Osteocyte (in vitro differentiated cells): ENCODE data around the gene DNAI7. TPM values are rescaled to one million over a fixed set of nuclear protein-coding genes. Genes with fewer than 3 reads are reported as not detected.

Experiments used
- DNase-seq: peaks from one replicate; pipeline ENCODE4 v3.0.0; 2021; ENCODE audit warnings: mixed read lengths; ENCODE audit not compliant: unreplicated experiment; ENCODE audit errors: extremely low spot score
- H3K27ac Mint-ChIP-seq: one replicate; pipeline ENCODE4 v1.8.0; 2021; ENCODE audit warnings: mild to moderate bottlenecking, mixed read lengths; ENCODE audit not compliant: unreplicated experiment
- H3K27me3 Mint-ChIP-seq: one replicate; pipeline ENCODE4 v1.8.0; 2021; ENCODE audit warnings: mixed read lengths; ENCODE audit not compliant: unreplicated experiment
- H3K36me3 Mint-ChIP-seq: one replicate; pipeline ENCODE4 v1.8.0; 2021; ENCODE audit warnings: mixed read lengths; ENCODE audit not compliant: unreplicated experiment
- H3K4me1 Mint-ChIP-seq: one replicate; pipeline ENCODE4 v1.8.0; 2021; ENCODE audit warnings: mixed read lengths; ENCODE audit not compliant: unreplicated experiment
- H3K4me3 Mint-ChIP-seq: one replicate; pipeline ENCODE4 v1.8.0; 2021; ENCODE audit warnings: mild to moderate bottlenecking, moderate library complexity, mixed read lengths; ENCODE audit not compliant: unreplicated experiment
- H3K9me3 Mint-ChIP-seq: one replicate; pipeline ENCODE4 v1.8.0; 2021; ENCODE audit warnings: mixed read lengths; ENCODE audit not compliant: unreplicated experiment
- total RNA-seq: library from RNA; stranded (reverse); gene quantifications from 2 replicates; pipeline ENCODE4 v1.2.1, GENCODE V29; 2021
- TF ChIP-seq, protein P1 (sequence below): fragments of 200-600 bp; sonication (generic); IDR thresholded peaks from 2 replicates; pipeline ENCODE4 v1.5.0; 2021; ENCODE audit warnings: antibody characterized with exemption, mild to moderate bottlenecking, moderate library complexity

DNAI7 gene
- total RNA-seq, 1 donor from 2014 or later: 0.30 TPM

DNA sequence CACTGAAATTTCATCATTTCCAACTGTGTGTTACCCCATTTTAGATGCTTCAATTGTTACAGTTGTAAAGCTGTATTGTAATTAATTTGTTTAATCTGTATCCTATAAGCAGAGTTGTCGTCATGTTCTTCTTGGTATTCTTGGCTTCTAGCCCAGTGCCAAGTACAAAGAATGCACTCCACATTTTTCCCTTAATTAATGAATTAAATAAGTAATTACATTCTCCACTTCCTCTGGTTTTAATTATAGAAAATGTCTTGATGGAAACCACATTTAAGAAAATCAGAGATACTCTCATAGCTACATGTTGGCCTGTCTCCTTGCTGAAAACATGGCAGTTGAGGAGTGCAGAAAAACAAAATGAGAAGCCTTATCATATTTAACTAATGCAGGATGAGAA, 746 bp downstream of the DNAI7 start:
- DNase-seq: no peak
- H3K36me3 Mint-ChIP-seq: no peaks in the 10 kb centered on the region
- no peaks in the 10 kb centered on the region for H3K9me3 Mint-ChIP-seq
- H3K27me3 Mint-ChIP-seq: no peaks in the 10 kb centered on the region
- H3K27ac Mint-ChIP-seq: peak overlapping the region; percentile 99
- TF ChIP-seq, protein P1, sequence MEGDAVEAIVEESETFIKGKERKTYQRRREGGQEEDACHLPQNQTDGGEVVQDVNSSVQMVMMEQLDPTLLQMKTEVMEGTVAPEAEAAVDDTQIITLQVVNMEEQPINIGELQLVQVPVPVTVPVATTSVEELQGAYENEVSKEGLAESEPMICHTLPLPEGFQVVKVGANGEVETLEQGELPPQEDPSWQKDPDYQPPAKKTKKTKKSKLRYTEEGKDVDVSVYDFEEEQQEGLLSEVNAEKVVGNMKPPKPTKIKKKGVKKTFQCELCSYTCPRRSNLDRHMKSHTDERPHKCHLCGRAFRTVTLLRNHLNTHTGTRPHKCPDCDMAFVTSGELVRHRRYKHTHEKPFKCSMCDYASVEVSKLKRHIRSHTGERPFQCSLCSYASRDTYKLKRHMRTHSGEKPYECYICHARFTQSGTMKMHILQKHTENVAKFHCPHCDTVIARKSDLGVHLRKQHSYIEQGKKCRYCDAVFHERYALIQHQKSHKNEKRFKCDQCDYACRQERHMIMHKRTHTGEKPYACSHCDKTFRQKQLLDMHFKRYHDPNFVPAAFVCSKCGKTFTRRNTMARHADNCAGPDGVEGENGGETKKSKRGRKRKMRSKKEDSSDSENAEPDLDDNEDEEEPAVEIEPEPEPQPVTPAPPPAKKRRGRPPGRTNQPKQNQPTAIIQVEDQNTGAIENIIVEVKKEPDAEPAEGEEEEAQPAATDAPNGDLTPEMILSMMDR: no peak
- H3K4me1 Mint-ChIP-seq: peaks cover 28% of the 10 kb centered on the region
- H3K4me3 Mint-ChIP-seq: peak overlapping the region; percentile 95

GRCh38 chr12:25190793-25191192, 4.2 kb downstream of the DNAI7 start:
- Mint-ChIP-seq H3K27me3 (no peaks in the 10 kb centered on the region), H3K4me3 (no peak overlapping the region), H3K27ac (no peak overlapping the region), H3K36me3 (no peaks in the 10 kb centered on the region), H3K4me1 (peaks cover 43% of the 10 kb centered on the region), H3K9me3 (no peaks in the 10 kb centered on the region)
- DNase-seq: no peak
- TF ChIP-seq, protein P1: no peak

DNA sequence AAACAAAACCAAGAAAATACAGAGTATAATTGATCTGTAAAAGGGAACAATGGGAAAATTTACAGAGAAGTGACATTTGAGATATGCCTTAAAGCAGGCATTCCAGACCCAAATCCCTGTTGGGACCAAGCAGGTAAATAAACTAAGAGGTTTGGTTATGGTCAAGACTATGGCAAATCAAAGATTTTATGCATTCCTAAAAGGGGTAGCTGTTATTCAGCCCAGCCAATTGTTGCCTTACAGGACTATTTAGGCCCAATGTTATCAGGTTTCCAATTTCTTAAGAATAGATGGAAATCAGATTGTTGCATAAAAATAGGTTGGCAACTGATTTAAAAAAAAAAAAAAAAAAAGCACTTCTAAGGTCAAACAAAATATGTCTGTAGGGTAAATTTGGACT, 5.3 kb downstream of the DNAI7 start:
- no peak for DNase-seq
- TF ChIP-seq, protein P1: no peak
- no peaks in the 10 kb centered on the region for H3K36me3 Mint-ChIP-seq
- no peaks in the 10 kb centered on the region for H3K9me3 Mint-ChIP-seq
- H3K27me3 Mint-ChIP-seq: no peaks in the 10 kb centered on the region
- H3K27ac Mint-ChIP-seq: peak overlapping the region; percentile 70
- no peak overlapping the region for H3K4me3 Mint-ChIP-seq
- H3K4me1 Mint-ChIP-seq: peaks cover 39% of the 10 kb centered on the region

DNA sequence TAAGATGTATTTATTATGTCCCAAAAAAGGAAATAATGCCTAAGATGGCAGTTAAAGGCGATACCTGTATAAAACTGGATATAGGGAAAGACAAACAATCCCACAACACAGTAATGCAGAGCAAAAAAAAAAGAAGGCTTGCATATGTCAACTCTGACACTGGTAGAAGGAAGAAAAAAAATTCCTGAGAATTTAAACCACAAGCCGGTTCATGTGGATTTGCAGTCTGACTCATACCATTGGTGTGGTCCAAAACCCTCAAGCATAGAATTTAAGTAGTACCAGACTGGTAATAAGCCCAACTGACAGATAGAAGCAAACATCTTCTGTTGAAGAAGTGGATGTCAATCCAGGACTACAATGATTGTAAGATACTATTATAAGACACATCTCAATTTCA, 7.2 kb downstream of the DNAI7 start:
- Mint-ChIP-seq H3K4me1 (peaks cover 33% of the 10 kb centered on the region), H3K27ac (peak overlapping the region; percentile 70), H3K27me3 (no peaks in the 10 kb centered on the region), H3K36me3 (no peaks in the 10 kb centered on the region), H3K9me3 (peaks cover 6% of the 10 kb centered on the region), H3K4me3 (no peak overlapping the region)
- DNase-seq: no peak
- TF ChIP-seq, protein P1: no peak

DNA sequence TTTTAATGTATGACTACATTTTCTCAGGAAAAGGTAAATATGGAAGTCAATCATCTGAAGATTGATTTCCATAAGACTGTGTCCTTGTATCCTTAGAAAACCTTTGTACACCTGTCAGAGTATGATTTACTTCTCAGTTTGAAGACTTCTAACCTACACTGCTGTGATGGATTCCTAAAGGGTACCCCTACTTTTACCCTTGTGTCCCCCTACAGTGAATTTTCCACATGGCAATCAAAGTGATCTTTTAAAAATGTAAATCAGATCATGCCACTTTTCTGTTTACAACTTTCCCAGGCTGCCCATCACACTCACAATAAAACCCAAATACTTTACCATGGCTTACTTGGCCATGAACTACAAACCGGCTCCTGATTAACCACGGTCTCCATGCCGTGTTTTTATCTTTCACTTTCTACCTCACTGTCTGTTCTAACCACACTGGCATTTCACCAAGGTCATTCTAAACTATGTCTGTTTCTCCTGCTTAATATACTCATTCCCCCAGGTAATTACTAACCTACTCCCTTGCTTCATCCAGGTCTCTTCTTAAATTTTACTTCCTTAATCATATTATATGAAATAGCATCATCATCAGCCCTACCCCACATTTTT, 8.1 kb downstream of the DNAI7 start:
- Mint-ChIP-seq H3K4me1 (peaks cover 33% of the 10 kb centered on the region), H3K9me3 (peaks cover 6% of the 10 kb centered on the region), H3K4me3 (no peak overlapping the region), H3K27me3 (no peaks in the 10 kb centered on the region), H3K36me3 (no peaks in the 10 kb centered on the region), H3K27ac (peak overlapping the region; percentile 13)
- no peak for DNase-seq
- TF ChIP-seq, protein P1: no peak
